G401 (cell line): Measurements from ENCODE around the gene TBKBP1. TPM values are rescaled to one million over a fixed set of nuclear protein-coding genes. Genes with fewer than 3 reads are reported as not detected.
"Not testable (repeated sequence)": the region's sequence is repeated elsewhere in the genome, so short reads cannot be mapped to it uniquely, and the experiment has no call there.

Experiments
- DNase-seq: peaks from one replicate; pipeline ENCODE4 v3.0.0-alpha.2; 2015; ENCODE audit warnings: low spot score
- in situ Hi-C: cut with HindIII; loops from 2 replicates; pipeline ENCODE4 v1.10.0; 2016; ENCODE audit warnings: low sequenced_read_pairs, mixed read lengths
- total RNA-seq: library from RNA; depleted of rRNA; stranded (reverse); fragments of >200 nt; shearing (Covaris generic); gene quantifications from 2 replicates; pipeline ENCODE4 v1.2.3, GENCODE V29; 2014

The TBKBP1 gene
- total RNA-seq, 1 experiment from 2014 or later, result 32.5 TPM

DNA sequence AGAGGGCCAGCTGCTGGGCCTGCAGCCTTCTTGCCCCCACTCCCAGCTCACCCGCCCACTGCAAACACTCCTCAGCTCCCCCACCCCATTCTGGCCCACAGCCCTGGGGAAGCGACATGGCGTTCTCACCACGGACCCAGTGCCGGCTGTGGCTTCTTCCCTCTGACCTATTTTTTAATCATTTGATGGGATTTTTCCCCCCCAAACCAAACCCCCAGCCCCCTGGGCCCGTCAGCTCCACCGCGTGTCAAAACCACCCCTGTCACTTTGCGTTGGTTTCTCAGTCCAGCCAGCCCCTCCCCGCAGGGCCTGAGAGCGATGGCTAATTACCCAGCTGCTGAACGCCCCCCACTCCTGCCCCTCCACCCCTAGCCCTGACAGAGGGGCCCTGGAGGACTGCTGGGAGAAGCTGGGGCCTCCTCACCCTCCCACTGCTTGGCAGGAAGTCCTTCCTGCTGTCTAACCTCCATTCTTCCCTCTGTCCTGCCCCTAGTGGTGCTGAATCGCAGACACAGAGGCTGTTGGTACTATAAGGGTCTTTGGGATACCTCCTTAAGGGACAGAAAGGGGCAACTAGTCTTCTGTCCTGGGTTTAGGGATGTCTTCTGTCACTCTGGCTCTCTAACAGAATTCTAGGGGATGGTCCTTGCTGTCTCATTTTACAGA, 31.6 kb downstream of the TBKBP1 start:
- DNase-seq, result no peak
- in situ Hi-C loops, result no loop called here

DNA sequence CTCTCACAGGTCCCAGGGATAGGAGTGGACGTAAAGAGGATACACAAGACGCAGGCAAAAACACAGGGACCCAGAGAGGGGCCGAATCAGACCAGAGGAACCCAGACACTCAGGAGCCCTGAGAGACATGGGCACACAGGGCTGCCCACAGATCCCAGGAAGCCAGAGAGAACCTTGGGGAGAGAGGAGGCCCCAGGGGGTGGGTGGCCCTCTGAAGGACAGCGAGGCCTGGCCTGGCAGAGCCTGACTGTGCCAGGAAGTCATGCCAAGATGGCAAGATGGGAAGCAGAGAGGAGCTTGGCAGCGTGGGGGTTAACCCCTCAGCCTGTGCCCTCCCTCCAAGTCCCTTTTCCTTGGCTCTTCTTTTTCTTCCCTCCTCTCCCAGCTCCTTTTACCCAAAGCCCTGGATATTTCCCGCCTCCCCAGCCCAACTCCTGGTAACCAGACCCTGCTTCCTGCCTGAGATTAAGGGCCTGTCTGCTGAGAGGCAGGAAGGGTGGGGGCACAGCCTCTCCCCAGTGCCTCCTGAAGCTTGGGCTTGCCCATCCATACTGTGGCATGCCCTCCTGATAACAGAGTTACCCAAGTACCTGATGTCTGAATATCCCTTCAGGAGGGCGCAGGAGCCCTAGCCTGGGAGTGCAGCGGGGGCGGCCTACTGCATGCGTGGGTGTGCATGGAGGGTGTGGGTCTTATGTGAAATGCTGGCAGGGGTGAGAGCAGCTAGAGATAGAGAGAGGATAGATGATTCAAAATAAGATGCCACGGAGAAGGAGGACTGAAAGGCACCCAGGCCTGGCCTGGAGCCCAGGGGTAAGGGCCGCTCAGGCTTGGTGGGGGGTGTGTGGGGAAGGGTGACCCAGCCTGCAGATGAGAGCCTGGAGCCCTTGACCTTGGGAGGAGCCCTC, 33.1 kb downstream of the TBKBP1 start:
- in situ Hi-C loops, result no loop called here
- no peak for DNase-seq

DNA sequence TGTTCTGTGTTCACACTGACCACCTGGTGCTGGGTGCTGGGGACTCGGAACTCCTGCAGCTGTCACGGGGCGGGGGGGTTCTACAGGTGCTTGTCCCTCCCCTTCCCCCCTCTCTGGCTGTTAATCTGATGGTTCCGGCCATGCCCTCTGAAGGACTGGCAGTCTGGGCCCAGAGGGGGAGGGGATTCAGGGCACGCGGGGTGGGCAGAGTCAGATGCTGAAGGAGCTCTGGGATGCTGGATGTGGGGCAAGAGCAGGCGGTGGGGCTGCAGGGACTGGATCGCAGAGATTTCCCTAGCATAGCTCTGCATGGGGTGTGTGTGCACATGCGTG, 33.7 kb downstream of the TBKBP1 start:
- no peak for DNase-seq
- in situ Hi-C loops, result no loop called here

DNA sequence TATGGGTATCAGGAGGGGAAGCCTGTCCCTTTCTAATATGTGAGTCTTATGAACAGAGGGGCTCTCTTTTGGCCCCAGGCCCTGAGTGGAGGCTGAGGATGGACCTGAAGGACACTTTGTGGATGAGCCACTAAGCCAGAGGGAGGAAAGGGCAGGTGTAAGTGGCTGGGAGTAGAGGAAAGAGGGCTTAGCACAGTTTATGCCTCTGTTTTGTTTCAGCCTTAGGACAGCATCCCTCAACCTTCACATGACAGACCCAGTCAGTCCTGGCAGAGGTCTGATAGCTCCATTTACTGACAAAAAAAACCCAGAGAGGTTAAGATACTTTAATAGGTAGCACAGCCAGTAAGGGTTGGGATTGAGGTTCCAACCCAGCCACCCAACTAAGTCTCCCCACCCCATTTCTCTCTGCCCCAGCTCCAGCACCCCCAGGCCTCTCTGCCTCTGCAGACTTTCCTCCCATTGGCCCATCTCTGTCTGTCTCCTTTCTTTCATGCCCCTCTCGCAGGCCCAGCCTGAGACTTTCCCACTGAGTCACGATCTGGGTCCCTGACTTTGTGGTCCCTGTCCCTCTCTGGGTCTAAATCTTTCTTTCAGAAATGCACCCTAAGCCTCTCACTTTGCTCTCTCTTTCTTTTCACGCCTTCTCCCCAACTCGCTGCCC, 34.4 kb downstream of the TBKBP1 start:
- no peak for DNase-seq
- in situ Hi-C loops, result no loop called here

DNA sequence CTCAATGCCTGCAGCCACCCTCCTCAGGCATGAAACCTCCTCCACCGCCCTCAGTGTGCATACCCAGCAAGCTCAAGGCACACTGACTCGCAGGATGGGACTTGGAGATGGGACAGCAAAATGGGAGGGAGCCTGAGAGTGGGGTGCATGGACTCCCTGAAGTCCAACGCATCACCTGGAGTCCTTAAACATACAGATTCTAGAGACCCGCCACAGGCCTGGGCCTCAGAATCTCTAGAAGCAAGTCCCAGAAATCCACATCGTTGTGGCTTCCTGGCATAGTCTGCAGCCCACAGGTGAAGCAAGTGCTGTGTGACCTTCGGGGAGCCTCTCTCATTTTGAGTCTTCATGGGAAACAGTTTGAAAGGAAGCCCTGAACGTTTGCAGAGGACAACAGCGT, 35.5 kb downstream of the TBKBP1 start:
- DNase-seq, result no peak
- in situ Hi-C loops, result no loop called here

DNA sequence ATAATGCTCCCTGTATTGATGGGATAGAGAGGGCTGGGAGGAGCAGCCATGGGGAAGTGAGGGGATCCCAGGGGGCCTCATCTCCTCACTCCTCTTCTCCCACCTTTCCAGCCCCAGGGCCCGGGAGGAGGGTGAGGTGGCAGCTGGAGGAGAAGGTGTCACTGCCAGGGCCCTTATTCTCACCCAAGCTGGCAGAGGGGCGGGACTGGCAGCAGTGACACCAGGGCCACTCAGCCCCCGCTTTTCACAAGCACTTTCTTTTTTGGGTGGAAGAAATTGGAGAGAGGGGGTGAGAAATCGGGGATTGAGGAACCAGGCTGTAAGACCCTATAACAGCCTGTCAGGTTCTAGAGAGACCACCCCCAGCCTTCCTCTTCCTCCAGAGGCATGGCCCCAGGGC, 36.7 kb downstream of the TBKBP1 start:
- in situ Hi-C loops, result no loop called here

DNA sequence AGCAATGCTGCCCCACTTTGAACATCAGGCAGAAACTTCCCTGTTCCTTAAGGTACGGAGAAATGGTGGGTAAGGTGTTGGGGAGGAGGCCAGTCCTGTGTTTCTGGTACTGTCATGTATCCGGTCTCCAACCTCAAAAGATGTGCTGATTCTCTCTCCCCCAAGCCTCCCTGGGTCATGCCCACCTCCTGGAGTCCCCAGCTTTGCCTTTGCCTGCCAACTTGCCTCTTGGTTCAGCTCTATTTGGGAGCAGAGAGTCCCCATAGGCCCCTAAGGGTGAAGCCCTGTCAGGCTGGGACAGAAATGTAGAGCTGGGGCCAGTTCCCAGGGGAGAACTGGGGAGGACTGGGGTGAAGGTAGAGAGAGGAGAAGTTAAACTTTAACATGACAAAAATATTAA, 37.4 kb downstream of the TBKBP1 start:
- in situ Hi-C loops, result no loop called here
- no peak for DNase-seq

More for the DNA sequence above, 36.7 kb downstream of the TBKBP1 start:
- DNase-seq, result no peak

DNA sequence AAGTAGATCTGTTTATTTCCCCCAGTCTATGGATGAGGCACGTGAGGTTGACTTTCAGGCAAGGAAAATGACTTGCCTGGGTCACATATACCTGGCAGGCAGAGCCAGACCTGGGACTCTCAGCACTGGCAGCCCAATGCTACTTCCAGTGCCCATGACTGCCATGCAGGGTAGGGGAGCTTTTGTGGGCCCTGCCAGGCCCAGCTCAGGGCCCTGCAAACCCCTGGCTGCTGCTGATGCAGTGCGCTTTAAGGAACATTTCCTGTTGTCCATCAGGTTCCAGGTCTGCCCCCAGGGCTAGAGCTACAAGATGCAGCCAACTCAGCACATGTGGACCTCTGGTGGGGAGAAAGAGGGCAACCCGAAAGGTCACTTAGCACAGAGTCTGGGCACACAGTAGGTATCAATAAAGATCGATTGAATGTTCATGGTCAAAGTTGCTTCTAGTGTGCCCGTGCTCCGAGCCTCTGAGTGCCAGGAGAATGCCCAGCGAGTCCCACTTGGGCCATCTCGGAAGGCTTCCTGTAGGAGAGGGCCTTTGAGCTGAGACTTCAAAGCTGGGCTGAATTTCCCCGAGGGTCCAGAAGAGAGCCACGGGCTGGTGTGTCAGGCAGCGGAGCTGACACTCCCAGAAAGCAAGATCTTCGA, 38.6 kb downstream of the TBKBP1 start:
- DNase-seq, result no peak
- in situ Hi-C loops, result no loop called here

DNA sequence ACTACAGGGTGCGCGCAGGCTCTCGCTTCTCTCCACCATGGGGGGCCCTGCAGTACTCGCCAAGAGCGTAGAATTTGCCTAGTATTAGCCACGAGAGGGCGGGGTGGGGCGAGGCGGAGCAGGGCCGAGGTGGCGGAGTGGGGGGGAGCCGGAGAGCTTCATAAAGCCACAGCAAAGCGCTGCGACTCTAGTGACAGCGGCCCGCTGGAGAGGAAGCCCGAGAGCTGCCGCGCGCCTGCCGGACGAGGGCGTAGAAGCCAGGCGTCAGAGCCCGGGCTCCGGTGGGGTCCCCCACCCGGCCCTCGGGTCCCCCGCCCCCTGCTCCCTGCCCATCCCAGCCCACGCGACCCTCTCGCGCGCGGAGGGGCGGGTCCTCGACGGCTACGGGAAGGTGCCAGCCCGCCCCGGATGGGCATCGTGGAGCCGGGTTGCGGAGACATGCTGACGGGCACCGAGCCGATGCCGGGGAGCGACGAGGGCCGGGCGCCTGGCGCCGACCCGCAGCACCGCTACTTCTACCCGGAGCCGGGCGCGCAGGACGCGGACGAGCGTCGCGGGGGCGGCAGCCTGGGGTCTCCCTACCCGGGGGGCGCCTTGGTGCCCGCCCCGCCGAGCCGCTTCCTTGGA, 39.2 kb downstream of the TBKBP1 start, which contains the start of gene TBX21:
TSS of gene TBX21 (plus strand) at position 190 of the 627 bp plus-strand sequence. CDS start at position 409, 219 bp downstream.
- peak; percentile 17 for DNase-seq
- in situ Hi-C loops, result no loop called here

DNA sequence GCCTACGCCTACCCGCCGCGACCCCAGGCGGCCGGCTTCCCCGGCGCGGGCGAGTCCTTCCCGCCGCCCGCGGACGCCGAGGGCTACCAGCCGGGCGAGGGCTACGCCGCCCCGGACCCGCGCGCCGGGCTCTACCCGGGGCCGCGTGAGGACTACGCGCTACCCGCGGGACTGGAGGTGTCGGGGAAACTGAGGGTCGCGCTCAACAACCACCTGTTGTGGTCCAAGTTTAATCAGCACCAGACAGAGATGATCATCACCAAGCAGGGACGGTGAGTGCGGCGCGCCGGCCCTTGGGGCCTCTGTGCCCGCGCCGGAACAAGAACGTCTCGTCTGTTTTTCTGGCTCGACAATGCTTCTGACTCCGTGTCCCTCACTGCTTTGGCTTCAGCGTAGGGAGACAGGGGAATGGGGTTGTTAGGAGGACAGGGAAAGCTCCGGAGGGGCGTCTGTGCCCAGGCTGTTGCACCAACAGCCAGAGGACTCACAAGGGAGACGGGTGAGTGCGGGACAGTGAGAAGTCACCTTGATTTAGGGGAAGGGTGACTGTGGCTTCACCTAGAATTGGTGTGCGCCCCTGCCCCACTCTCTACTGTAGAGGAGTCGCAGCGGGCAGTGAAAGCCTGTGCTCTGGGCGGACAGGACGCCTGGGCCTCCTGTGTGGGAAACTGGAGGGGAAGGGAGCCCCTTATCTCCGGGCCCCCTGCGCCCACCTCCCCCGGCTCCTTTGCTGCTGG, 39.9 kb downstream of the TBKBP1 start:
- no peak for DNase-seq
- in situ Hi-C loops, result no loop called here

DNA sequence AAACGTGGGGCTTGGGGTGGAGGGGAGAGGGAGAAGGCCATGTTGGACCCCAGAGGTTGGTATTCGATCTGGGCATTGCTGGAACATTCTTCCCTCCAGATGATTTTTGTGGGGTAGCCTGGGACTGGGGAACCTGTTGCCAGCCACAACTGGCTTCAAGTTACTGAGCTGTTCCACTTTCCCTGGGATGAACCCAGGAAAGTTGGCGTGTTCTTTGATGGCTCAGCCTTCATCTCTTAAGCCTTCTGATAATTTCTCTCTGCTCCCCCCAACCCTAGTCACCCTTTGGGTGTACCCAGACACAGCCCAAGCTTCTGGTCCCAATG, 41.1 kb downstream of the TBKBP1 start:
- no peak for DNase-seq
- in situ Hi-C loops, result no loop called here

DNA sequence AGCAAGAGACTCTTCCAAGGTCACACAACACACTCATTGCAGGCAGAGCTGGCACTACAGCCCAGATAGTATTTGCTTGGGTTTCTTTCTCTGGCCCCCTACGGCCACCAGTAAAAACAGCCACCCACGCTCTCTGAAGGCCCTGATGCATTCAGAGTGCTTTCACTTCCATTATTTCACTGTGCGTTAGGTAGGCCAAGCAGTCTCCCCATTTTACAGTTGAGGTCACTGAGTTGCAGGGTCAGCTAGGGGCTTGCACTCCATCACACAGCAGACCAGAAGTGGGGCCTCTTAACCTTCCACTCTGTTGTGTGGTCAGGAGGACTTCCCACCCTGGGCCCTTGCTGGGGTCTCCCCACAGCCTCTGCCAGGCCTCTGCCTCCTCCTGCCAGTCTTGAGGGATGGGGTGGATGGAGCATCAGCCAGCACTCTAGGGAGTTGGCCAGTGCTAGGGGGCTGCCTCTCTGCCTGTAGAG, 41.6 kb downstream of the TBKBP1 start:
- in situ Hi-C loops, result no loop called here
- DNase-seq, result no peak

DNA sequence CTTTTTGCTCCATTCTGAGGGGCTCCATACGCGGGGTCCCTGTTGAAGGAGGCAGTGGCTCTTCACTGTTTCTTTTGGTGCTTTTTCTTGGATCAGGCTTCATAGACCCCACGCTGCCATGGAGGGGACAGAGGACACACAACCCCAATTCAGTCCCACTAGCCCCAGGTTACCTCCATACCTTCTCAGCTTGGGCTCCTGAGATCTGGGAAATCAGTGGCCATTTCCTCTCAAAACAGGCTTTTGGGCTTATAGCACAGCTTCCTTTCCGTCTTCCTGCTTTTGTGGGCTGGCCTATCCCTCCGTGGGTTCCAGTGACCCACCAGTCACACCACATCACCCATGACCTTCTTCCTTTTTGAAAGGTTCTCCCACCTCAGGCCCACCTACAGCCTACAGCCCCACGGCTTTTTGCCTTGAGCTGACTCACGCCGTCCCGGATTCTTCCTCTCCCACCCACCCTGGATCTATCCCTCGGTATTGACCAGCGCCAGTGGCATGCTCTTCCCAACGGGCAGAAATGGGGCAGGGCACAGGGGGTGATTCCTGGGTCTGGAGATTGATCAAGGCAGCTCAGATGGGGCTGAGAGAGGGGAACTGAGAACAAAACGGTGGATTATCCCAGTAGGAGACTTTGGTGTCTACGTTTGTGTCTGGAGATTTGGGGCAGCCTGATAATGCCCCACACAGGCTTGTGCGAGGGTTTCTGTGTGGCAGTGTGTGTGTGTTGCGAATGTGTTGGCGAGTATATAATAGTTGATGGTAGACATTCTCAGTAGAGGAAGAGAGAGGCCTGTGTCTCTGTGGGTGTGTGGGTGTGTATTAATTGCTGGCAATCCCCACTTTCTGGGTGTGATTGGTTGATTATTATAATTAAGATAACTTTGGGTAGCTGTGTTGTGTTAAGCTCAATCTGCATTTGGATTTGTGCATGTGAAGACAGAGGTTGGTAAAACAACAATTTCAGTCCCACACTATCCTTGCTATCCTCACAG, 42.8 kb downstream of the TBKBP1 start:
- DNase-seq, result no peak
- in situ Hi-C loops, result no loop called here

DNA sequence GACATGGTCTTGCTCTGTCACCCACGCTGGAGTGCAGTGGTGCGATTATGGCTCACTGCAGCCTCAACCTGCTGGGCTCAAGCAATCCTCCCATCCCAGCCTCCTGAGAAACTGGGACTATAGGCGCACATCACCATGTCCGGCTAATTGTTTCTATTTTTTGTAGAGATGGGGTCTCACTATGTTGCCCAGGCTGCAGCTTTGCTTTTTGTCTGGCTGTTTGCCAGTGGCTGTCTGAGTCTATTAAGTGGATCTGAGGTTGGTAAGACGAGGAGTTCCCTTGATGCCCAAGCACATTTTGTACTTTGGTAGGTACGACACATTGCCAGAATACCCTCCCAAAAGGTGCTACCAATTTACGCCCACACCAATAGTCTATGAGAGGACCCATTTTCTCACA, 44.2 kb downstream of the TBKBP1 start:
- no peak for DNase-seq
- in situ Hi-C loops, result no loop called here

DNA sequence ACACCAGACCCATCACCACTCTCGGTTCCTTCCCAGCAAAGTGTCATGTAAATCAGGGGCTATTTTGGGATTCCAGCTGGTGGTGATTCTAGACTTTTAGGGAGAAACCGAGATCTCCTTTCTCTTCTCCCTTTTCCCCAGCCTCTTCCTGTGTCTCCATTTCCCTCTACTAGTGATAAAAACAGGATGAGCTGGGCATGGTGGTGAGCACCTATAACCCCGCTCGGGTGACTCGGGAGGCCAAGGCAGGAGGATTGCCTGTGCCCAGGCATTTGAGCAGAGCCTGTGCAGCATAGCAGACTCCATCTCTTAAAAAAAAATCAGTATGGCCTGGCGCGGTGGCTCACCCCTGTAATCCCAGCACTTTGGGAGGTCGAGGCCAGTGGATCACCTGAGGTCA, 45.2 kb downstream of the TBKBP1 start:
- DNase-seq, result no peak
- in situ Hi-C loops, result no loop called here

DNA sequence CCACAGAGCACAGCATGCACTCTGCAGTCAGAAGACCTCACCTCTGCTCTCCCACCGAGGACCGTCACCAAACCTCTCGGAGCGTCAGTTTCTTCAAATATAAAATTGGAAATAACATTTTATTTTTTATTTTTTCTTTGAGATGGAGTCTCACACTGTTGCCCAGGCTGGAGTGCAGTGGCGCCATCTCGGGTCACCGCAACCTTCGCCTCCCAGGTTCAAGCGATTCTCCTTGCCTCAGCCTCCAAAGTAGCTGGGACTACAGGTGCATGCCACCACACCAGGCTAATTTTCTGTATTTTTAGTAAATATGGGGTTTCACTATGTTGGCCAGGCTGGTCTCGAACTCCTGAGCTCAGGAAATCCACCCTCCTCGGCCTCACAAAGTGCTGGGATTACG, 46.0 kb downstream of the TBKBP1 start:
- DNase-seq, in situ Hi-C loops: not testable (repeated sequence)

DNA sequence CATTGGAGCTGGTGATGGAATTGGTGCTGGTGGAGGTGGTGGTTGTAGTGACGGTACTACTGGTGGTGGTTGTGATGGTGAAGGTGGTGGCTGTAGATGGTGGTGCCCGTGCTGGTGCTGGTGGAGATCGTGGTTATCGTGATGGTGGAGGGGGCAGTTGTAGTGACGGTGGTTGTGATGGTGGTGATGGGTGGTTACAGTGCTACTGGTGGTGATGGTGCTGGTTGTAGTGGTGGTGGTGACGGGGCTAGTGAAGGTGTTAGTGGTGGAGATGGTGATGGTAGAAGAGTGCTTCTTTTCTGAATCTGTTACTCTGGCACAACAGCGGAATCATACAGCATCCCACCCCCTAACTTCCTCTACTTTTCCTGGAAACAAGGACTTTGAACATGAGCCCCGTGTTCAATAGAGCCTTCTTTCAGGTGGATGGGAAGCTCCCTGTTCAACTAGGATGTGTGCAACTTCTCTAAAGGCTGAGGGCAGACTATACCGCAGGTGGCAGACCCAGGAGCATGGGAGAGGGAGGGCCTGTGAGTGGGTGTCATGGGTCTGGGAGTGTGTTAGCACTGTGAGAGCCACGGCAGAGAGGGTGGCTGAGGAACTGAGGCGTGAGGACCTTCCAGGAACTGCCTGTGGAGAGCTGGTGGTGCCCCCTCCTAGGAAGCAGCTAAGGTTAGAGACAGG, 47.3 kb downstream of the TBKBP1 start:
- DNase-seq, result no peak
- in situ Hi-C loops, result no loop called here
